Osteoblast (primary cell): ENCODE results near the gene CHD9. TPM values are rescaled to one million over a fixed set of nuclear protein-coding genes. Genes with fewer than 3 reads are reported as not detected.
"Not testable (repeated sequence)": the region's sequence is repeated elsewhere in the genome, so short reads cannot be mapped to it uniquely, and the experiment has no call there.

Experiments used
- DNase-seq: peaks from one replicate; pipeline ENCODE4 v3.0.0; 2011; ENCODE audit warnings: low spot score, mixed read lengths; ENCODE audit not compliant: insufficient read length; ENCODE audit errors: missing footprints
- H2AFZ ChIP-seq: 2 replicates; pipeline ENCODE4 v1.6.0; 2011; ENCODE audit warnings: mild to moderate bottlenecking, low read length
- H3K27ac ChIP-seq: 2 replicates; pipeline ENCODE4 v1.5.1; 2011; ENCODE audit warnings: mild to moderate bottlenecking, low read depth, low read length, moderate library complexity
- H3K27me3 ChIP-seq: 2 replicates; pipeline ENCODE4 v1.6.0; 2012; ENCODE audit warnings: mild to moderate bottlenecking, control low read depth, inconsistent platforms, low read length, moderate library complexity; ENCODE audit not compliant: insufficient read depth
- H3K36me3 ChIP-seq: 2 replicates; pipeline ENCODE4 v1.5.1; 2011; ENCODE audit warnings: mild to moderate bottlenecking, low read length, control low read depth, moderate library complexity; ENCODE audit not compliant: insufficient read depth
- H3K4me1 ChIP-seq: 2 replicates; pipeline ENCODE4 v1.5.1; 2011; ENCODE audit warnings: mild to moderate bottlenecking, low read length, control low read depth, moderate library complexity; ENCODE audit not compliant: insufficient read depth
- H3K4me2 ChIP-seq: 2 replicates; pipeline ENCODE4 v1.6.0; 2011; ENCODE audit warnings: mild to moderate bottlenecking, low read length; ENCODE audit not compliant: insufficient read depth
- H3K4me3 ChIP-seq: fragments of 200-600 bp; sonication (generic); 3 replicates; pipeline ENCODE4 v1.5.1; 2012; ENCODE audit warnings: mild to moderate bottlenecking, low read length, inconsistent platforms; ENCODE audit not compliant: insufficient read depth
- H3K79me2 ChIP-seq: 2 replicates; pipeline ENCODE4 v1.6.0; 2012; ENCODE audit warnings: mild to moderate bottlenecking, low read length, control low read depth, inconsistent platforms; ENCODE audit not compliant: insufficient read depth
- H3K9me3 ChIP-seq: 2 replicates; pipeline ENCODE4 v1.5.1; 2011; ENCODE audit warnings: low read depth, low read length, control low read depth
- H4K20me1 ChIP-seq: 2 replicates; pipeline ENCODE4 v1.6.0; 2012; ENCODE audit warnings: mild to moderate bottlenecking, low read length, control low read depth; ENCODE audit not compliant: insufficient read depth
- CTCF ChIP-seq: IDR thresholded peaks from 2 replicates; pipeline ENCODE4 v1.5.1; 2011; ENCODE audit warnings: mild to moderate bottlenecking, low read depth, low read length, moderate library complexity; ENCODE audit errors: extremely low read depth
- total RNA-seq: library from RNA; depleted of rRNA; stranded (reverse); fragments of >200 nt; gene quantifications from 2 replicates; pipeline ENCODE4 v1.2.3, GENCODE V29; 2012

Gene CHD9
- total RNA-seq, 1 donor, result 83.6 TPM

- H3K4me1 ChIP-seq, result peaks cover 4% of the 10 kb centered on the region
- no peak overlapping the region for H3K27ac ChIP-seq
- H3K36me3 ChIP-seq, result no peaks in the 10 kb centered on the region
- no peak overlapping the region for H3K4me3 ChIP-seq
- DNase-seq, result no peak
- H3K4me2 ChIP-seq, result peak overlapping the region; percentile 19
- no peaks in the 10 kb centered on the region for H3K9me3 ChIP-seq
- no peak for TF ChIP-seq CTCF
- H4K20me1 ChIP-seq, result no peaks in the 10 kb centered on the region
- H3K79me2 ChIP-seq, result no peaks in the 10 kb centered on the region
- H2AFZ ChIP-seq, result no peak overlapping the region
- no peaks in the 10 kb centered on the region for H3K27me3 ChIP-seq
These were observed 10.7 kb upstream of the CHD9 start for GRCh38 chr16:53043986-53044601.

- Histone ChIP-seq H3K36me3 (no peaks in the 10 kb centered on the region), H2AFZ (no peak overlapping the region), H3K4me2 (no peak overlapping the region), H3K4me3 (no peak overlapping the region), H4K20me1 (no peaks in the 10 kb centered on the region), H3K9me3 (no peaks in the 10 kb centered on the region), H3K27ac (no peak overlapping the region), H3K79me2 (no peaks in the 10 kb centered on the region), H3K27me3 (no peaks in the 10 kb centered on the region), H3K4me1 (peaks cover 4% of the 10 kb centered on the region)
- TF ChIP-seq CTCF, result no peak
- no peak for DNase-seq
These were observed 9.2 kb upstream of the CHD9 start for GRCh38 chr16:53045341-53046220.

DNA sequence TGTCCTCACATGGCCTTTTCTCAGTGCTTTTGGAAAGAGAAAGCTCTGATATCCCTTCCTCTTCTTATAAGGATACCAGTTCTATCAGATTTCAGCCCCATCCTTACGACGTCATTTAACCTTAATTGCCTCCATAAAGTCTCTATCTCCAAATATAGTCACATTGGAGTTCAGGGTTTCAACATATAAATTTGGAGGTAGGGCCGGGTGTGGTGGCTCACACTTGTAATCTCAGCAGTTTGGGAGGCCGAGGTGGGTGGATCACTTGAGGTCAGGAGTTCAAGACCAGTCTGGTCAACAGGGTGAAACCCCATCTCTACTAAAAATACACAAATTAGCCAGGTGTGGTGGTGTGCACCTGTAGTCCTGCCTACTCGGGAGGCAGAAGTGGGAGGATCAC is 7.3 kb upstream of the CHD9 start:
- H3K79me2 ChIP-seq, H4K20me1 ChIP-seq, H3K4me3 ChIP-seq, DNase-seq, H3K4me1 ChIP-seq, H3K36me3 ChIP-seq, H3K4me2 ChIP-seq, H3K27me3 ChIP-seq, H3K27ac ChIP-seq, H2AFZ ChIP-seq, H3K9me3 ChIP-seq: not testable (repeated sequence)

GRCh38 chr16:53048139-53048915 is 6.5 kb upstream of the CHD9 start:
- H3K27ac ChIP-seq, result no peak overlapping the region
- no peaks in the 10 kb centered on the region for H3K36me3 ChIP-seq
- H3K27me3 ChIP-seq, result no peaks in the 10 kb centered on the region
- H3K9me3 ChIP-seq, result no peaks in the 10 kb centered on the region
- no peak overlapping the region for H2AFZ ChIP-seq
- DNase-seq, result no peak
- peaks cover 9% of the 10 kb centered on the region for H3K4me1 ChIP-seq
- H3K4me2 ChIP-seq, result no peak overlapping the region
- H3K4me3 ChIP-seq, result no peak overlapping the region
- no peaks in the 10 kb centered on the region for H4K20me1 ChIP-seq
- H3K79me2 ChIP-seq, result no peaks in the 10 kb centered on the region
- TF ChIP-seq CTCF, result no peak

- H3K4me3 ChIP-seq, DNase-seq, H2AFZ ChIP-seq, H3K27me3 ChIP-seq, H3K36me3 ChIP-seq, H4K20me1 ChIP-seq, H3K79me2 ChIP-seq, H3K27ac ChIP-seq, H3K4me2 ChIP-seq, H3K9me3 ChIP-seq: not testable (repeated sequence)
- peaks cover 29% of the 10 kb centered on the region for H3K4me1 ChIP-seq
These were observed 3.5 kb upstream of the CHD9 start for GRCh38 chr16:53051255-53051654.
